Measurements from ENCODE around the gene ABI3BP.

GRCh38 chr3:100893108-100893507 lies 100.1 kb downstream of the ABI3BP start:
- TF ChIP-seq ZBTB7A (IDR thresholded peaks at IDR 0.05; ENCODE audit: low read depth) (no peak), REST (IDR thresholded peaks at IDR 0.05; ENCODE audit: low read depth) (no peak), MAX (IDR thresholded peaks at IDR 0.05) (no peak), TEAD4 (IDR thresholded peaks at IDR 0.05) (no peak)

Measured in Ishikawa (cell line).